OCI-LY3 (cell line): Measurements from ENCODE around the gene FAM13A.

Source experiments
- CTCF ChIP-seq: fragments of 200-600, 300-600 bp; sonication (generic); IDR thresholded peaks from 2 replicates; pipeline ENCODE4 v1.5.1; 2014; ENCODE audit warnings: antibody characterized with exemption, low read length, low read depth
- EZH2phosphoT487 ChIP-seq: fragments of 200-600 bp; shearing (Covaris generic); IDR thresholded peaks from 2 replicates; pipeline ENCODE4 v1.6.1; 2018; ENCODE audit warnings: antibody characterized with exemption, mixed run types, low read depth

GRCh38 chr4:88722276-88722780, 334.7 kb downstream of the FAM13A start:
- TF ChIP-seq CTCF = no peak
- no peak for TF ChIP-seq EZH2phosphoT487
